HCT116 (cell line): ENCODE results near the gene GALK2. TPM values are rescaled to one million over a fixed set of nuclear protein-coding genes. Genes with fewer than 3 reads are reported as not detected.

Experiments used
- ATAC-seq: fragments of 200-7000 bp; cut with Tn5 transposase; 2 replicates; pipeline ENCODE4 v1.9.1; 2020; ENCODE audit warnings: mild to moderate bottlenecking, moderate library complexity
- BruUV-seq: library from RNA; stranded (reverse); fragments of 400-500 nt; replicated peaks from 2 replicates; lab custom pipeline; 2021; lab: Mats Ljungman, UMichigan
- CTCF ChIA-PET: fragments of 300-600 bp; sonication (Branson Sonifier 250); formaldehyde crosslinking; loops from one replicate; lab custom pipeline; 2021; ENCODE audit warnings: antibody characterized with exemption; lab: Charles Lee
- POLR2A ChIA-PET: fragments of 300-600, 350-600 bp; sonication (Branson Sonifier 250); formaldehyde crosslinking; loops from one replicate; lab custom pipeline; 2021; ENCODE audit warnings: antibody characterized with exemption; lab: Charles Lee
- RAD21 ChIA-PET, 2 experiments: fragments of 300-600 bp; sonication (Branson Sonifier 250); formaldehyde crosslinking; loops; one replicate each; lab custom pipeline; 2023; ENCODE audit warnings: low total read pairs in 2 of 2; ENCODE audit not compliant: uncharacterized antibody in 2 of 2, unreplicated experiment in 2 of 2, low non-redundant PET in 1 of 2; lab: Charles Lee
- DNase-seq: peaks from one replicate; pipeline ENCODE4 v3.0.0-alpha.2; 2010; ENCODE audit warnings: low read depth, low spot score
- H2AFZ ChIP-seq: fragments of 200-600 bp; shearing (Covaris generic), sonication (generic); 2 replicates; pipeline ENCODE4 v1.6.1; 2017; ENCODE audit warnings: low read depth, mixed run types, mixed read lengths, antibody characterized with exemption, low read length; ENCODE audit not compliant: poor library complexity, severe bottlenecking
- H3K27ac ChIP-seq: 2 replicates; pipeline ENCODE4 v1.5.1; 2012; ENCODE audit warnings: low read depth, low read length
- H3K27me3 ChIP-seq: fragments of 200-600 bp; sonication (generic); 2 replicates; pipeline ENCODE4 v1.6.1; 2016; ENCODE audit warnings: mixed run types, low read length, mixed read lengths; ENCODE audit not compliant: insufficient read depth
- H3K36me3 ChIP-seq, 2 experiments: fragments of 200-500 bp in 1 of 2; fragments of 200-600 bp in 1 of 2; sonication (Bioruptor generic) in 1 of 2; sonication (generic) in 1 of 2; 2 replicates each; pipeline versions ENCODE4 v1.5.1 to v1.6.1; 2014 to 2016; ENCODE audit warnings: low read length in 2 of 2, inconsistent platforms in 1 of 2, mixed read lengths in 1 of 2, mixed run types in 1 of 2; ENCODE audit not compliant: insufficient read depth in 2 of 2, control insufficient read depth in 1 of 2
- H3K4me1 ChIP-seq, 2 experiments: fragments of 200-600 bp in 1 of 2; sonication (generic) in 1 of 2; 2 replicates each; pipeline versions ENCODE4 v1.5.1 to v1.6.1; 2012 to 2017; ENCODE audit warnings: low read length in 2 of 2, inconsistent platforms in 1 of 2, mild to moderate bottlenecking in 1 of 2, mixed read lengths in 1 of 2, mixed run types in 1 of 2, moderate library complexity in 1 of 2; ENCODE audit not compliant: insufficient read depth in 2 of 2, control insufficient read depth in 1 of 2
- H3K4me2 ChIP-seq: fragments of 200-600 bp; sonication (generic); 2 replicates; pipeline ENCODE4 v1.6.1; 2017; ENCODE audit warnings: mixed run types, low read length, mixed read lengths
- H3K4me3 ChIP-seq, 2 experiments: fragments of 200-600 bp in 1 of 2; sonication (generic) in 1 of 2; replicated peaks in 1 of 2; 2 replicates each; pipeline ENCODE4 v1.5.1; 2011 to 2016; ENCODE audit warnings: low read length in 2 of 2, control low read depth in 1 of 2, low read depth in 1 of 2, mild to moderate bottlenecking in 1 of 2, mixed read lengths in 1 of 2, mixed run types in 1 of 2
- H3K79me2 ChIP-seq: fragments of 200-600 bp; sonication (generic); 2 replicates; pipeline ENCODE4 v1.6.1; 2017; ENCODE audit warnings: mild to moderate bottlenecking, mixed run types, low read length, moderate library complexity, mixed read lengths; ENCODE audit not compliant: insufficient read depth
- H3K9ac ChIP-seq: fragments of 200-600 bp; sonication (generic); 2 replicates; pipeline ENCODE4 v1.6.1; 2016; ENCODE audit warnings: low read length, mixed read lengths
- H3K9me2 ChIP-seq: fragments of 200-600 bp; sonication (generic), shearing (Covaris generic); 2 replicates; pipeline ENCODE4 v1.6.1; 2017; ENCODE audit warnings: mixed run types, mild to moderate bottlenecking, moderate library complexity; ENCODE audit not compliant: insufficient read depth
- H3K9me3 ChIP-seq, 2 experiments: fragments of 200-500 bp in 1 of 2; fragments of 200-600 bp in 1 of 2; sonication (Bioruptor generic) in 1 of 2; sonication (generic) in 1 of 2; 2 replicates each; pipeline ENCODE4 v1.6.1; 2014 to 2017; ENCODE audit warnings: low read length in 2 of 2, mixed read lengths in 2 of 2, inconsistent platforms in 1 of 2, low read depth in 1 of 2, mild to moderate bottlenecking in 1 of 2, mixed run types in 1 of 2, moderate library complexity in 1 of 2; ENCODE audit not compliant: control insufficient read depth in 1 of 2, insufficient read depth in 1 of 2
- H4K20me1 ChIP-seq: fragments of 200-600 bp; sonication (generic), shearing (Covaris generic); 2 replicates; pipeline ENCODE4 v1.6.1; 2017; ENCODE audit warnings: mixed run types, mild to moderate bottlenecking, moderate library complexity; ENCODE audit not compliant: insufficient read depth
- ATF3 ChIP-seq: IDR thresholded peaks from 2 replicates; pipeline ENCODE4 v1.6.1; 2012
- CBX3 ChIP-seq: IDR thresholded peaks from 2 replicates; pipeline ENCODE4 v1.6.1; 2012; ENCODE audit warnings: low read depth
- CEBPB ChIP-seq: IDR thresholded peaks from 2 replicates; pipeline ENCODE4 v1.6.1; 2012; ENCODE audit warnings: low read depth
- CTCF ChIP-seq, 3 experiments: fragments of 200-600 bp in 1 of 3; sonication (generic) in 1 of 3; IDR thresholded peaks in 2 of 3; conservative IDR thresholded peaks in 1 of 3; 2 replicates each; pipeline ENCODE4 v1.5.1; 2012 to 2017; ENCODE audit warnings: low read depth in 2 of 3, low read length in 2 of 3, antibody characterized with exemption in 1 of 3, borderline replicate concordance in 1 of 3, control low read depth in 1 of 3, mild to moderate bottlenecking in 1 of 3, mixed read lengths in 1 of 3, mixed run types in 1 of 3, moderate library complexity in 1 of 3; ENCODE audit not compliant: insufficient read depth in 1 of 3
- EGR1 ChIP-seq: IDR thresholded peaks from 2 replicates; pipeline ENCODE4 v1.6.1; 2012; ENCODE audit warnings: low read depth
- ELF1 ChIP-seq: IDR thresholded peaks from 2 replicates; pipeline ENCODE4 v1.6.1; 2012; ENCODE audit warnings: low read depth, borderline replicate concordance
- EZH2 ChIP-seq: fragments of 200-600 bp; sonication (generic); IDR thresholded peaks from 2 replicates; pipeline ENCODE4 v1.6.1; 2017; ENCODE audit warnings: antibody characterized with exemption, mixed run types
- EZH2phosphoT487 ChIP-seq: fragments of 200-600 bp; IDR thresholded peaks from 2 replicates; pipeline ENCODE4 v1.6.1; 2018; ENCODE audit warnings: antibody characterized with exemption, borderline replicate concordance
- FOSL1 ChIP-seq: IDR thresholded peaks from 2 replicates; pipeline ENCODE4 v1.6.1; 2012; ENCODE audit warnings: low read depth
- JUND ChIP-seq: IDR thresholded peaks from 2 replicates; pipeline ENCODE4 v1.6.1; 2012
- MAX ChIP-seq: IDR thresholded peaks from 2 replicates; pipeline ENCODE4 v1.6.1; 2012
- POLR2A ChIP-seq: IDR thresholded peaks from 2 replicates; pipeline ENCODE4 v1.7.0; 2011; ENCODE audit warnings: borderline replicate concordance; ENCODE audit not compliant: insufficient read depth, insufficient read length; ENCODE audit errors: extremely low read depth
- POLR2AphosphoS5 ChIP-seq: IDR thresholded peaks from 2 replicates; pipeline ENCODE4 v1.6.1; 2011; ENCODE audit warnings: mild to moderate bottlenecking, low read depth, low read length, moderate library complexity
- RAD21 ChIP-seq: IDR thresholded peaks from 2 replicates; pipeline ENCODE4 v1.6.1; 2012; ENCODE audit warnings: low read depth, mild to moderate bottlenecking
- SIN3A ChIP-seq: IDR thresholded peaks from 2 replicates; pipeline ENCODE4 v1.6.1; 2012; ENCODE audit warnings: low read depth
- TCF7L2 ChIP-seq: IDR thresholded peaks from 2 replicates; pipeline ENCODE4 v1.7.0; 2011; ENCODE audit warnings: borderline replicate concordance, inconsistent platforms; ENCODE audit not compliant: insufficient read depth, insufficient read length; ENCODE audit errors: extremely low read depth
- YY1 ChIP-seq: IDR thresholded peaks from 2 replicates; pipeline ENCODE4 v1.6.1; 2011; ENCODE audit warnings: low read length, low read depth, moderate library complexity, mild to moderate bottlenecking; ENCODE audit not compliant: insufficient replicate concordance; ENCODE audit errors: extremely low read depth
- ZFX ChIP-seq: fragments of 450-650 bp; IDR thresholded peaks from 2 replicates; pipeline ENCODE4 v1.6.1; 2017
- ZNF274 ChIP-seq: fragments of 200-500 bp; sonication (Bioruptor generic); IDR thresholded peaks from 2 replicates; pipeline ENCODE4 v1.6.1; 2014; ENCODE audit warnings: mild to moderate bottlenecking, low read depth, low read length, inconsistent platforms
- intact Hi-C: fragments of 100-400 bp; cut with micrococcal nuclease; formaldehyde crosslinking; loops from 2 replicates; pipeline ENCODE4 v1.10.0; 2022
- total RNA-seq: library from RNA; stranded (reverse); gene quantifications from one replicate; pipeline ENCODE4 v1.2.1, GENCODE V29; 2021; ENCODE audit not compliant: unreplicated experiment

Gene GALK2
- total RNA-seq, 1 experiment from 2014 or later = 18.7 TPM

GRCh38 chr15:49151831-49152230 lies 18.2 kb upstream of the GALK2 start:
- no peak overlapping the region for H3K9ac ChIP-seq
- no peak for DNase-seq
- no peaks in the 10 kb centered on the region for H3K27me3 ChIP-seq
- no peak overlapping the region for H3K27ac ChIP-seq
- H2AFZ ChIP-seq = no peak overlapping the region
- peaks cover 13 to 28% of the 10 kb centered on the region in 2 experiments for H3K4me1 ChIP-seq
- intact Hi-C loops = no loop called here
- H3K4me2 ChIP-seq = no peak overlapping the region
- ATAC-seq = no peak
- peaks cover 97% of the 10 kb centered on the region for H3K79me2 ChIP-seq
- no peak for TF ChIP-seq EGR1
- no peak for TF ChIP-seq SIN3A
- TF ChIP-seq POLR2AphosphoS5 = no peak
- no peak for TF ChIP-seq FOSL1
- no peak for TF ChIP-seq JUND
- no peak for TF ChIP-seq TCF7L2
- no peak for TF ChIP-seq CTCF (IDR thresholded peaks at IDR 0.05 in 2 of 3, conservative IDR thresholded peaks at IDR 0.05 in 1 of 3; ENCODE audit: borderline replicate concordance in 1 of 3, insufficient read depth in 1 of 3, low read depth in 2 of 3, low read length in 2 of 3)
- no peak for TF ChIP-seq ZNF274
- TF ChIP-seq CEBPB = no peak
- no peak for TF ChIP-seq ELF1
- TF ChIP-seq POLR2A = no peak
- TF ChIP-seq ATF3 = no peak
- no peak for TF ChIP-seq YY1
- no peak for TF ChIP-seq RAD21
- no peak for TF ChIP-seq MAX
- no peak for TF ChIP-seq EZH2phosphoT487
- no peak for TF ChIP-seq EZH2
- no peak for TF ChIP-seq CBX3
- TF ChIP-seq ZFX = no peak
- TF ChIP-seq, all 23 proteins: peak for 0
- H4K20me1 ChIP-seq = peaks cover 25% of the 10 kb centered on the region; the same call in 1 of the 2 replicates
- RAD21 ChIA-PET = no interaction called here
- H3K36me3 ChIP-seq = no peaks in the 10 kb centered on the region
- CTCF ChIA-PET = no interaction called here
- BruUV-seq = no TSS peak
- POLR2A ChIA-PET = no interaction called here
- H3K9me3 ChIP-seq = no peaks in the 10 kb centered on the region
- no peak overlapping the region for H3K4me3 ChIP-seq
- H3K9me2 ChIP-seq = no peaks in the 10 kb centered on the region
